Activated T-cell treated with anti-CD3 and anti-CD28 coated beads for 4 hours (primary cell): ENCODE results near the gene MGLL.

Experiments used
- DNase-seq: peaks from one replicate; pipeline ENCODE4 v3.0.0-alpha.2; 2020

Gene MGLL

GRCh38 chr3:127751782-127752181 is 70.5 kb downstream of the MGLL start:
- no peak for DNase-seq

- DNase-seq: no peak
Observed at GRCh38 chr3:127751163-127751621, 71.1 kb downstream of the MGLL start.

GRCh38 chr3:127750226-127751031 is 71.9 kb downstream of the MGLL start:
- no peak for DNase-seq

DNA sequence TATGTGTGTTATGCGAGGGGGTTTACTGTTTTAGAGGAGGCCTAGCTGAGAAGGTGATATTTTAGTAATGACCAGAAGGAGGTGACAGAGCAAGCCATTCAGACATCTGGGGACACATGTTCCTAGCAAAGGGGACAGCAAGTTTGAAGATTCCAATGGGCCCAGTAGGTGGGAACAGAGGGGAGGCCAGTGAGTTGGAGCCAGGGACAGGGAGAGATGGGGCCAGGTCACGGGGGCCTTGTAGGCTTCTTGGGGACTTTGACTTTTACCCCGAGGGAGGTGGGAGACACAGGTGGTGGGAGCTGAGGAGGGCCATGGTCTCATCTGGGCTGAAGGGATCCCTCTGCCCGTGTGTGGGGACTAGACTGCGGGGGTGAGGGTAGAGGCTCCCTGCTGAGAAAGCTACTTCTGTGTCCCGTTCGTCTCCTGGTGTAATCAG is 72.5 kb downstream of the MGLL start:
- DNase-seq: no peak

- DNase-seq: no peak
Observed at GRCh38 chr3:127749361-127749760, 73.0 kb downstream of the MGLL start.

- DNase-seq: no peak
Observed at GRCh38 chr3:127748754-127749327, 73.5 kb downstream of the MGLL start.

- DNase-seq: no peak
Observed at GRCh38 chr3:127747751-127748521, 74.4 kb downstream of the MGLL start.

- DNase-seq: no peak
Observed at GRCh38 chr3:127747066-127747465, 75.2 kb downstream of the MGLL start.

DNA sequence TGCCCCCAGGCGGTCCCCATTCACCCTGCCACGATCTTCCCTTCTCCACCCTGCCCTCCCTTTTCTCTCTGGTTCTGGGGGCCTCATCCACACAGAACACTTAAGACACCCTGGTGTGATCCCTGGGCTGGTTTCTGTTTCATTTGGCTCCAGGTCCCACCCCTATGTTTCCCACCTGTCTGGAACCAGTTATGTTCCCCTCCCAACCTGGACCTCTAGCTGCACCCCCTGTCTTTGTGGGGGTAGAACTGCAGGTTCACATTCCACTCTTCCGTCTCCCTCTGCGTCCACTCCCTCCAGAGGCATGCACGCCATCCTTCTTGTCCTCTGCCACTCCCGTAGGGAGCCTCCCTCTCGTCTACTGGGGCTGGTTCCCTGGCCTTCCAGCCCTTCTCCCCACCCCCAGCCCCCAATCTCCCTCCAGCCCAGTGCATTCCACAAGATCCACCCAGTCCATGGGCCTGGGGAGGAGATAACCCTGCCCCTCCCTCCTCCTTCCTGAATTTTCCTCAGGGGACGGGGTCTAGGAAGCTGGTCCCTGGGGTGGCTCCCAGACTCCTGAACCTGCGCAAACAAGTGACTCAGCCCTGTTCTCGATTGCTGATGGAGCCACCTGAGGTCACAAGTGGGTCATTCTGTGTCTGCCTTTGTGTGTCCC is 75.8 kb downstream of the MGLL start:
- no peak for DNase-seq

DNA sequence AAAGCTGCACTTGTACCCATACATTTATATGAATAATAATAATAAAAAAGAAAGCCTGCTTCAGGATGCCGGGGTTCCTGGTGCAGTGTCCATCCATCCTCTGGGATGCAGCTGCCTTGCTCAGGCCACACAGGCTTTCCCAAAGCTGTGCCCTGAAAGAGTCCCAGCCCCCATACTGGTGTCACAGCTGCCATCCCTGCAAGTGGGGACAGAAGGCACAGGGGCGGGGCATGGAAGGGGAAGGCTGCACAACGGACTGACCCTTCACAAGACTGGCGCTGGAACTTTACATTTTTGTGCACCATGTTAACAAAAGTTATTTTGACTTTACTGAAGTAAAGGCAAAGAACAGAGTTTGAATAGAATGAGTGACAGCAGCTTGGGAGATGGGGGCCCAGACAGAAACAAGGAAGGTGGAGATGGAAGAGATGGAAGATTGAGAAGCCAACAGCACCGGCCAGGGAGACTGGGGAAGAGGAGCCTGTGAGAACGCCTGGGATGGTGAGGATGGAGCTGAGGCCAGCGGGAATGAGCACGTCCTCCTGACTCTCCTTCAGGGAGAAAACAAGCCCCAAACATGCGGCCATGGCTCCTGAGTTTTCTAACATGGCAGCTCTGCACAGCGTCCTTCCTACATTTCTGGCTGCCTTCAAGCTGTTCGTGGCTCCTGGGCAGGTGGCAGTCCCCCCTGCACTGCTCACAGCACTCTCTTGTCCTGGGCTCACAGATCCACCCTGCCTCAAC is 76.5 kb downstream of the MGLL start:
- DNase-seq: no peak

GRCh38 chr3:127744875-127745274 is 77.4 kb downstream of the MGLL start:
- no peak for DNase-seq

DNA sequence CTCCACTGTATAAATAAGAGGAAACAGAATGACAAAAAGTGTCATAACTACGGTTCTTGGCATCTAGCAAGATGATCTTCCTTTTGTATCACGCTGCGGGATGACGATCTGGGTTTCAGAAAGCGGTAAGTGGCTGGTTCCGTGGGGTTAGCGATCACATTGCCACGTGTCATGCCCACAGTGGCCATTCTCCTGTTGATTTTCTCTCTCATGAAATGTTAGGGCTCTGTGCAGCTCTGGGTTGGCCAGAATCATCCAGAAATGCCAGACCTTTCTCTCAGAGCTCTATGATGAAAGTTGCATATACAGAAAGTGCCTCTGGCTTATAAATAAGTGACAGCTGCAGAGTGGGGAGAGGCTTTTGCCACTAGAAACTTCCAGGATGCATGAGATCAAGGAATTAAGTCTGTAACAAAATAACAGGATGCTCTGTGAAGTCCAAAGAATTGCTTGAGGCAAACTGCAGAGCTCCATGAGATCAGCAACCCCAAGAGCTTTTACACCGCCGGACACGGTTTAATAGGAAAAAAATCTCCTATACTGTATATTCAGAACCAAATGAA is 78.0 kb downstream of the MGLL start:
- no peak for DNase-seq

- DNase-seq: no peak
Observed at GRCh38 chr3:127743351-127744252, 78.7 kb downstream of the MGLL start.

GRCh38 chr3:127742580-127742979 is 79.7 kb downstream of the MGLL start:
- no peak for DNase-seq

GRCh38 chr3:127741690-127742089 is 80.6 kb downstream of the MGLL start:
- DNase-seq: no peak

- DNase-seq: no peak
Observed at GRCh38 chr3:127741246-127741645, 81.1 kb downstream of the MGLL start.

DNA sequence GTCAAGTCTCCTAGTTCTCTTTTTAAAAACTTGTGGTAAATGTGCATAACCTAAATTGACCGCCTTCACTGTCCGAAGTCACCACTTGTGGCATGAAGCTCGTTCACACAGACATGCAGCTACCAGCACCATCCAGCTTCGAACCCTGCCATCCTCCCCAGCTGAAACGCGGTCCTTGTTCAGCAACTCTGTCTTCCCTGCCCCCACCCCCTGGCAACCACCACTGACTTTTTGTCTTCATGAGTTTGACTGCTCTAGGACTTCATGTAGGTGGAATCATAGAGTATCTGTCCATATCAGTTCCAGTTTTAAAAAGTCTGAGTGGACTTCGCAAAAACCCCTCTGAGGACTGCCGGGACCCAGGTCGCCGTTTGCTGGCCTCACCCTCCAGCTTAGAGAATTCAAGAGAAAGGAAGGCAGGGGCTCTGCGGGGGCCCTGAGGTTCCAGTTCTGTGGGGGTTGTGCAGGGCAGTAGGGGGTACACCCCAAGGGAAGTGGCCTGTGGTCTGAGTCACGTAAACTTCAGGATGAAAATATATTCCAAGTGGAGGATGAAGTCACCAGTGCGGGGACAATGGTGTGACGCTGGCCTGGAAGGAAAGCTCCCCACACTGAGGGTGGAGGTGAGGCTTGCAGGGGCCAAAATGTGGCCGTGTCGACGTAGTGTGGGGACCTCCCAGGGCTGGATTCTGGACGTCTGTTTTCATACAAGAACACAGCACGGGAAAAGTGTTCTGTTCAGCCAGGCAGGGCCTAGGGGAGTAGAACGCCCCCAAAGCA is 82.0 kb downstream of the MGLL start:
- DNase-seq: no peak

GRCh38 chr3:127739347-127740135 is 82.8 kb downstream of the MGLL start:
- DNase-seq: no peak

GRCh38 chr3:127738192-127738840 is 84.0 kb downstream of the MGLL start:
- no peak for DNase-seq
